BLaER1 (cell line): ENCODE data around the gene ADAM22.

Experiments used
- H3K27ac ChIP-seq: shearing (Covaris generic); formaldehyde crosslinking; 2 replicates; pipeline ENCODE4 v1.8.1; 2022
- H3K27me3 ChIP-seq: shearing (Covaris generic); formaldehyde crosslinking; 2 replicates; pipeline ENCODE4 v1.8.1; 2022
- H3K36me3 ChIP-seq: shearing (Covaris generic); formaldehyde crosslinking; 2 replicates; pipeline ENCODE4 v1.8.1; 2022
- H3K4me1 ChIP-seq: shearing (Covaris generic); formaldehyde crosslinking; 2 replicates; pipeline ENCODE4 v1.8.1; 2022
- H3K4me2 ChIP-seq: shearing (Covaris generic); formaldehyde crosslinking; 2 replicates; pipeline ENCODE4 v1.8.1; 2022
- H3K4me3 ChIP-seq: shearing (Covaris generic); formaldehyde crosslinking; 2 replicates; pipeline ENCODE4 v1.8.1; 2022
- H3K9ac ChIP-seq: shearing (Covaris generic); formaldehyde crosslinking; 2 replicates; pipeline ENCODE4 v1.8.1; 2022
- H3K9me3 ChIP-seq: shearing (Covaris generic); formaldehyde crosslinking; 2 replicates; pipeline ENCODE4 v1.8.1; 2022
- H4K20me1 ChIP-seq: shearing (Covaris generic); formaldehyde crosslinking; 2 replicates; pipeline ENCODE4 v1.8.1; 2022
- Cebpa-rat ChIP-seq: shearing (Covaris generic); IDR thresholded peaks from 2 replicates; pipeline ENCODE4 v1.8.1; 2022

The ADAM22 gene

GRCh38 chr7:88167223-88167622 lies 233.2 kb downstream of the ADAM22 start:
- no peak overlapping the region for H3K4me3 ChIP-seq
- TF ChIP-seq Cebpa-rat, result no peak
- no peaks in the 10 kb centered on the region for H3K4me1 ChIP-seq
- H3K9me3 ChIP-seq, result no peaks in the 10 kb centered on the region
- no peaks in the 10 kb centered on the region for H4K20me1 ChIP-seq
- no peak overlapping the region for H3K9ac ChIP-seq
- H3K27ac ChIP-seq, result no peak overlapping the region
- no peaks in the 10 kb centered on the region for H3K36me3 ChIP-seq
- H3K4me2 ChIP-seq, result no peak overlapping the region
- H3K27me3 ChIP-seq, result no peaks in the 10 kb centered on the region

DNA sequence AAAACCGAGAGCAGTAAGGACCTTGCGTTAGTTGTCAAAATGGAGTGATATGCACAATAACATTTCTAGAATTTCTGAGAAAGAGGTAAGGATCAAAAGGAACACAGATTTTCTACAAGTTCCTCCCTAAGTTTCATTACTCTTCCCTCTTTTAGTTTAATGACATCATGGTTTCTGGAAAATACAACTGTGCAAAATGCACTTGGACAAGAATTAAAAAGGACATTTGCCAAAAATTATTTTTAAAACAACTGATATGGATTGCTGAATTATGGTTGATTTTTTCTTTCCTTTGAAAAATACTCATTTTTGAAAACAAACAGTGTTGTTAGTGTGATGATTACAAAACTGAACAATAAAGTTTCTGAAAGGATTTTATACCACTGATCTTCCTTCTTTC lies 233.7 kb downstream of the ADAM22 start:
- Histone ChIP-seq H3K4me2 (no peak overlapping the region), H3K36me3 (no peaks in the 10 kb centered on the region), H3K9ac (no peak overlapping the region), H3K27ac (no peak overlapping the region), H3K27me3 (no peaks in the 10 kb centered on the region), H3K4me1 (no peaks in the 10 kb centered on the region), H3K4me3 (no peak overlapping the region), H4K20me1 (no peaks in the 10 kb centered on the region), H3K9me3 (no peaks in the 10 kb centered on the region)
- TF ChIP-seq Cebpa-rat, result no peak

- TF ChIP-seq Cebpa-rat, result no peak
- Histone ChIP-seq H3K4me1 (no peaks in the 10 kb centered on the region), H3K36me3 (no peaks in the 10 kb centered on the region), H3K4me2 (no peak overlapping the region), H3K4me3 (no peak overlapping the region), H4K20me1 (no peaks in the 10 kb centered on the region), H3K27me3 (no peaks in the 10 kb centered on the region), H3K9ac (no peak overlapping the region), H3K9me3 (no peaks in the 10 kb centered on the region), H3K27ac (no peak overlapping the region)
These were observed 235.8 kb downstream of the ADAM22 start for GRCh38 chr7:88169717-88170320.

GRCh38 chr7:88172842-88173241 lies 238.8 kb downstream of the ADAM22 start:
- no peaks in the 10 kb centered on the region for H3K27me3 ChIP-seq
- no peak for TF ChIP-seq Cebpa-rat
- no peaks in the 10 kb centered on the region for H3K36me3 ChIP-seq
- no peak overlapping the region for H3K27ac ChIP-seq
- H3K4me3 ChIP-seq, result no peak overlapping the region
- no peak overlapping the region for H3K9ac ChIP-seq
- no peak overlapping the region for H3K4me2 ChIP-seq
- H3K9me3 ChIP-seq, result no peaks in the 10 kb centered on the region
- H3K4me1 ChIP-seq, result no peaks in the 10 kb centered on the region
- no peaks in the 10 kb centered on the region for H4K20me1 ChIP-seq

- Histone ChIP-seq H3K4me3 (no peak overlapping the region), H3K4me1 (no peaks in the 10 kb centered on the region), H4K20me1 (no peaks in the 10 kb centered on the region), H3K9me3 (no peaks in the 10 kb centered on the region), H3K27me3 (no peaks in the 10 kb centered on the region), H3K4me2 (no peak overlapping the region), H3K36me3 (no peaks in the 10 kb centered on the region), H3K27ac (no peak overlapping the region), H3K9ac (no peak overlapping the region)
- TF ChIP-seq Cebpa-rat, result no peak
These were observed 242.1 kb downstream of the ADAM22 start for GRCh38 chr7:88176190-88176589.

DNA sequence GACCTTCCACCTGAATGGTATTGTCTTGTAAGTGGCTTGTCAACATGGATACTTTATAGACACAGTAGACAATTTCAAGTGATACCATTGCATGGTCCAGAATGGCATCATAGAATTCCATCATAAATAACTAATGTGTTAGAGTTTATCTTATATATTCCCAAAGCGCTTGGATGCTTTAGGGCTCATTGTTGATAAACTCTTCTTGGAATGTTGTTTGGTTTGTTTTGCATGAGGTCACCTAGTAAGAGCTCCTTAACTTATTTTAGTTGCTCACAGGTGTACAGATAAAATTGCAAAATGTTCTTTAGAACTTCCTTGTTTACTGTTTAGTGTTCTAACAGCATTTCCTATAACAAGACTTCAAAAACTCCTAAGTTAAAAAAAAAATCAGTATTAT lies 249.0 kb downstream of the ADAM22 start:
- Histone ChIP-seq H3K9me3 (no peaks in the 10 kb centered on the region), H3K9ac (no peak overlapping the region), H3K4me1 (no peaks in the 10 kb centered on the region), H4K20me1 (no peaks in the 10 kb centered on the region), H3K27me3 (no peaks in the 10 kb centered on the region), H3K36me3 (0 out of 2 replicates have a peak, but pooled peaks cover 8% of the 10 kb centered on the region), H3K27ac (no peak overlapping the region), H3K4me3 (no peak overlapping the region), H3K4me2 (no peak overlapping the region)
- no peak for TF ChIP-seq Cebpa-rat

GRCh38 chr7:88184848-88185304 lies 250.8 kb downstream of the ADAM22 start:
- Histone ChIP-seq H3K27ac (no peak overlapping the region), H4K20me1 (no peaks in the 10 kb centered on the region)

GRCh38 chr7:88185650-88186049 lies 251.6 kb downstream of the ADAM22 start:
- no peak overlapping the region for H3K4me2 ChIP-seq
- no peaks in the 10 kb centered on the region for H3K9me3 ChIP-seq
- no peak overlapping the region for H3K4me3 ChIP-seq
- TF ChIP-seq Cebpa-rat, result no peak
- H3K27me3 ChIP-seq, result no peaks in the 10 kb centered on the region
- H3K9ac ChIP-seq, result no peak overlapping the region
- H3K4me1 ChIP-seq, result no peaks in the 10 kb centered on the region
- H4K20me1 ChIP-seq, result no peaks in the 10 kb centered on the region
- H3K27ac ChIP-seq, result no peak overlapping the region
- H3K36me3 ChIP-seq, result 0 out of 2 replicates have a peak, but pooled peaks cover 14% of the 10 kb centered on the region

More at GRCh38 chr7:88184848-88185304, 250.8 kb downstream of the ADAM22 start:
- Histone ChIP-seq H3K4me1 (no peaks in the 10 kb centered on the region), H3K9ac (no peak overlapping the region), H3K27me3 (no peaks in the 10 kb centered on the region), H3K4me3 (no peak overlapping the region), H3K4me2 (no peak overlapping the region), H3K9me3 (no peaks in the 10 kb centered on the region), H3K36me3 (0 out of 2 replicates have a peak, but pooled peaks cover 14% of the 10 kb centered on the region)
- TF ChIP-seq Cebpa-rat, result no peak

- Histone ChIP-seq H3K4me3 (no peak overlapping the region), H3K27me3 (no peaks in the 10 kb centered on the region), H3K4me2 (no peak overlapping the region), H3K9ac (no peak overlapping the region), H4K20me1 (no peaks in the 10 kb centered on the region), H3K9me3 (no peaks in the 10 kb centered on the region), H3K4me1 (no peaks in the 10 kb centered on the region), H3K27ac (no peak overlapping the region), H3K36me3 (0 out of 2 replicates have a peak, but pooled peaks cover 6% of the 10 kb centered on the region)
- no peak for TF ChIP-seq Cebpa-rat
These were observed 257.9 kb downstream of the ADAM22 start for GRCh38 chr7:88191911-88192310.

- H3K4me1 ChIP-seq, result no peaks in the 10 kb centered on the region
- H3K9ac ChIP-seq, result no peak overlapping the region
- TF ChIP-seq Cebpa-rat, result no peak
- no peaks in the 10 kb centered on the region for H3K27me3 ChIP-seq
- no peak overlapping the region for H3K4me2 ChIP-seq
- H3K4me3 ChIP-seq, result no peak overlapping the region
- no peaks in the 10 kb centered on the region for H3K9me3 ChIP-seq
- no peaks in the 10 kb centered on the region for H4K20me1 ChIP-seq
- H3K27ac ChIP-seq, result no peak overlapping the region
- H3K36me3 ChIP-seq, result peaks cover 47% of the 10 kb centered on the region
These were observed 266.2 kb downstream of the ADAM22 start for GRCh38 chr7:88200261-88200660.

DNA sequence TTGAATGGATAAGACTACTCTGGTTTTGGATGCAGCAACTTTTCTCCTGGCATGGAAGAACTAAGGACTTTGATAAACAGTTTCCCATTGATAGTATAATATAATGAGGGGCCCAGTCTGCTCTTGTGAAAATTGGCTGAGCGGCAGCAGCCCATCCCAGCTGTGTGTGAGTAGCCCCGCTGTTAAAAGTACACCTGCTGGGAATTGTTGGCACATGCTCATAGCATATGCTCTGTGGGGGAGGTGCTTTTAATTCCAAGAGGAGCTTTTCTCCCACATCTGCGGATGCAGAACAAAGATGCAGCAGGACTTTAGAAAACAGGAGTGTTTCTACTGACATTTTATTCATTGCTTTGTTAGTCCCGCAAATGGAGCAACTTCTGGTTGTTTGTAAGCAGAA lies 266.7 kb downstream of the ADAM22 start:
- Histone ChIP-seq H3K4me1 (no peaks in the 10 kb centered on the region), H3K4me3 (no peak overlapping the region), H3K27me3 (no peaks in the 10 kb centered on the region), H3K36me3 (peaks cover 50% of the 10 kb centered on the region), H4K20me1 (no peaks in the 10 kb centered on the region), H3K4me2 (no peak overlapping the region), H3K27ac (no peak overlapping the region), H3K9ac (no peak overlapping the region), H3K9me3 (no peaks in the 10 kb centered on the region)
- no peak for TF ChIP-seq Cebpa-rat
